ENCODE results near the gene SAMD8. TPM values are rescaled to one million over a fixed set of nuclear protein-coding genes. Genes with fewer than 3 reads are reported as not detected.
"Not testable (repeated sequence)": the region's sequence is repeated elsewhere in the genome, so short reads cannot be mapped to it uniquely, and the experiment has no call there.

SAMD8 gene
- total RNA-seq, 4 donors from 2014 or later: 18.5 to 36.0 (median 24.6) TPM

DNA sequence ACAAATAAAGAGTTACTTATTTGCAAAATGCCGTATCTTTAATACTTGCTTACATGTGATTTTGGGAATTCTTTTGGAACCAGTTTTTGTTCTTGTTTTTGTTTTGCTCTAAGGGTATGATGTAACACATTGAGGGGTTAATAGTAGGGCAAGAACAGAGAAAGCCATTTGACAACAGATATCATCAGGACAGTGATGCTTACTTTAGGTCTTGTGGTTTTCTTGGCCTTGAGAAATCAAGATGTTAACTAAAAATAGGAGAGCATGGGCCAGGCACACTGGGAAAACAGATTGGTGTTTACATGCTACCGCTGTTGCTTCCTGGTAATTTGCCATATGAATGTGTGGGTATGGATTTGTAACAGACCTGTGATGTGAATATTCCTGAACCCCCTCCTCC, 3.7 kb downstream of the SAMD8 start:
- Histone ChIP-seq H3K27me3 (no peaks in the 10 kb centered on the region), H3K9me3 (no peaks in the 10 kb centered on the region), H3K4me1 (peaks cover 5 to 85% (median 52%) of the 10 kb centered on the region in 3 donors), H3K36me3 (no peaks in the 10 kb centered on the region), H3K27ac (peak overlapping the region in 2 of 4 donors; percentile 24 to 31), H3K4me3 (peak overlapping the region in 1 of 4 donors; percentile 7)
- no peak for DNase-seq
- 57 to 88% methylated on average over 2 of the region's 2 CpGs for WGBS, 2 donors
- intact Hi-C loops (cut with DNase I): no loop called here
- TF ChIP-seq, protein P1, sequence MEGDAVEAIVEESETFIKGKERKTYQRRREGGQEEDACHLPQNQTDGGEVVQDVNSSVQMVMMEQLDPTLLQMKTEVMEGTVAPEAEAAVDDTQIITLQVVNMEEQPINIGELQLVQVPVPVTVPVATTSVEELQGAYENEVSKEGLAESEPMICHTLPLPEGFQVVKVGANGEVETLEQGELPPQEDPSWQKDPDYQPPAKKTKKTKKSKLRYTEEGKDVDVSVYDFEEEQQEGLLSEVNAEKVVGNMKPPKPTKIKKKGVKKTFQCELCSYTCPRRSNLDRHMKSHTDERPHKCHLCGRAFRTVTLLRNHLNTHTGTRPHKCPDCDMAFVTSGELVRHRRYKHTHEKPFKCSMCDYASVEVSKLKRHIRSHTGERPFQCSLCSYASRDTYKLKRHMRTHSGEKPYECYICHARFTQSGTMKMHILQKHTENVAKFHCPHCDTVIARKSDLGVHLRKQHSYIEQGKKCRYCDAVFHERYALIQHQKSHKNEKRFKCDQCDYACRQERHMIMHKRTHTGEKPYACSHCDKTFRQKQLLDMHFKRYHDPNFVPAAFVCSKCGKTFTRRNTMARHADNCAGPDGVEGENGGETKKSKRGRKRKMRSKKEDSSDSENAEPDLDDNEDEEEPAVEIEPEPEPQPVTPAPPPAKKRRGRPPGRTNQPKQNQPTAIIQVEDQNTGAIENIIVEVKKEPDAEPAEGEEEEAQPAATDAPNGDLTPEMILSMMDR (IDR thresholded peaks at IDR 0.05): no peak
- TF ChIP-seq POLR2A (IDR thresholded peaks at IDR 0.05): no peak

DNA sequence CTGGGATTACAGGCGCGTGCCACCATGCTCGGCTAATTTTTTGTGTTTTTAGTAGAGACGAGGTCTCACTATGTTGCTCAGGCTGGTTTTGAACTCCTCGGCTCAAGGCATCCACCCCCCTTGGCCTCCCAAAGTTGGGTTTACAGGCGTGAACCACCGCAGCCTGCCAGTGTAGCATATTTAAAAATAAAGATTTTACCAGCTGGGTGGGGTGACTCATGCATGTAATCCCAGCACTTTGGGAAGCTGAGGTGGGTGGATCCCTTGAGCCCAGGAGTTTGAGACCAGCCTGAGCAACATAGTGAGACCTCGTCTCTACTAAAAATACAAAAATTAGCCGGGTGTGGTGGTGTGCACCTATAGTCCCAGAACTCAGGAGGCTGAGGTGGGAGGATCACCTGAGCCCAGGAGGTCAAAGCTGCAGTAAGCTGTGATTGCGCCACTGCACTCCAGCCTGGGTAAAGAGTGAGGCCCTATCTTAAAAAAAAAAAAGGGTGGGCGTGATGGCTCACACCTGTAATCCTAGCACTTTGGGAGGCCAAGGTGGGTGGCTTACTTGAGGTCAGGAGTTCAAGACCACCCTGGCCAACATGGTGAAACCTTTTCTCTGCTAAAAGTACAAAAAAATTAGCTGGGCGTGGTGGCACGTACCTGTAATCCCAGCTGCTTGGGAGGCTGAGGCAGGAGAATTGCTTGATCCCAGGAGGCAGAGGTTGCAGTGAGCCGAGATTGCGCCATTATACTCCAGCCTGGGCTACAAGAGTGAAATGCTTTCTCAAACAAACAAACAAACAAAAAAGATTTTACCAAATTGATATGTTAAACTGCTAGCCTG, 5.7 kb downstream of the SAMD8 start:
- DNase-seq; H3K36me3 ChIP-seq; H3K4me3 ChIP-seq; intact Hi-C loops (cut with DNase I); H3K27me3 ChIP-seq; H3K9me3 ChIP-seq: not testable (repeated sequence)
- Histone ChIP-seq H3K27ac (peak overlapping the region in 1 of 4 donors; percentile 34), H3K4me1 (peaks cover 5 to 97% (median 58%) of the 10 kb centered on the region in 3 donors)
- WGBS, 2 donors: 81 to 90% methylated on average over 10 to 12 of the region's 15 CpGs

DNA sequence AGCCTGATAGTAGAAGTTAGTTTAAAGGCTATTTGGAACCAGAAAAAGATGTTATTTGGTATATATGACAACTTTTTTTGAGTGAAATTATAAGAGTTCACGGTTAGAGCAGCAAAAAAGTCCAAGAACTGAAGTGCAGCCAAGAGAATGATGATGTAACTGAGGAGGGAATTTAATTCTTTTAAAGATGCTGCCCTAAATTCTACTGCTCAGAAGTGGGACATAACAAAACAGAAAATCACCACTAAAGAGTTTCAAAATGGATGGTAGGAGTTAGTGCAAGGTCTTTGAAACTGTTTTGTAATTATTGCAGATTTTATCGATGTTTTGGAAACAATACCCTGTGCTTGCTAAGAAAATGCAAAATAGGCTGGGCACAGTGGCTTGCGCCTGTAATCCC, 6.5 kb downstream of the SAMD8 start:
- peak overlapping the region in 2 of 4 donors; percentile 8 to 62 for H3K27ac ChIP-seq
- WGBS, 2 donors: 56 to 59% methylated on average over 3 of the region's 3 CpGs
- no peaks in the 10 kb centered on the region for H3K9me3 ChIP-seq
- TF ChIP-seq, protein P1 (IDR thresholded peaks at IDR 0.05): no peak
- no peak for TF ChIP-seq POLR2A (IDR thresholded peaks at IDR 0.05)
- H3K27me3 ChIP-seq: no peaks in the 10 kb centered on the region
- H3K36me3 ChIP-seq: no peaks in the 10 kb centered on the region
- no peak for DNase-seq
- no peak overlapping the region for H3K4me3 ChIP-seq
- H3K4me1 ChIP-seq: peaks cover 1 to 100% (median 60%) of the 10 kb centered on the region in 3 donors
- intact Hi-C loops (cut with DNase I): no loop called here

DNA sequence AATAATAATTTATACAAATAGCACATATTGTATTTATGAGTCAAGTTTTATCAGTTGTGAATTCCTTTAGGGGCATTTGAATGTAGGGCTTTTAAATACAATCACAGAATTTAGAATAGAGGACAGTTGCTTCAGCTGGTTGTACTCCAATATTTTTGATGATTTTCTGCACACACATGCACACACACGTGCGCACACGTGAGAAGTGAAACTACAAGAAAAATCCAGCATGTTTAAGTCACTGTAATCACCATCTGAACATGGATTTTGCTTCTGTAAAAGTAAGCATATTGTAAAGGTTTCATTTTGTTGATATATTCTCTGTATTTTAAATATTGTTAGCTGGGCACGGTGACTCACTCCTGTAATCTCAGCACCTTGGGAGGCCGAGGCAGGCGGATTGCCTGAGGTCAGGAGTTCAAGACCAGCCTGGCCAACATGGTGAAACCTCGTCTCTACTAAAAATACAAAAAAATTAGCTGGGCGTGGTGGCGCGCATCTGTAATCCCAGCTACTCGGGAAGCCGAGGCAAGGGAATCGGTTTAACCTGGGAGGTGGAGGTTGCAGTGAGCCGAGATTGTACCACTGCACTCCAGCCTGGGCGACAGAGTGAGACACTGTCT, 8.1 kb downstream of the SAMD8 start:
- Histone ChIP-seq H3K27ac (peak overlapping the region in 1 of 4 donors; percentile 10), H3K4me1 (peaks cover 0 to 95% (median 50%) of the 10 kb centered on the region in 3 donors), H3K36me3 (peaks cover 0 to 15% (median 0%) of the 10 kb centered on the region in 3 donors)
- H3K4me3 ChIP-seq, H3K9me3 ChIP-seq, DNase-seq, H3K27me3 ChIP-seq: not testable (repeated sequence)
- WGBS, 2 donors: 76 to 90% methylated on average over 15 of the region's 15 CpGs
- intact Hi-C loops (cut with DNase I): loop anchor here (10.0 kb wide), 1 partner anchor 115 kb away; the partner anchor contains the start of gene COMTD1

- DNase-seq: no peak
- Histone ChIP-seq H3K9me3 (no peaks in the 10 kb centered on the region), H3K27ac (peak overlapping the region in 3 of 4 donors; percentile 9 to 42 (median 37)), H3K27me3 (no peaks in the 10 kb centered on the region), H3K4me1 (peaks cover 0 to 78% (median 41%) of the 10 kb centered on the region in 3 donors), H3K36me3 (peaks cover 4 to 26% (median 4%) of the 10 kb centered on the region in 3 donors), H3K4me3 (no peak overlapping the region)
- intact Hi-C loops (cut with DNase I): loop anchor here (10.0 kb wide), 1 partner anchor 113 kb away; the partner anchor contains the start of gene COMTD1
- WGBS, 2 donors: 14 to 19% methylated on average over 1 of the region's 1 CpG
- TF ChIP-seq POLR2A (IDR thresholded peaks at IDR 0.05): no peak
- TF ChIP-seq, protein P1 (IDR thresholded peaks at IDR 0.05): no peak
Observed at GRCh38 chr10:75121322-75121721, 9.9 kb downstream of the SAMD8 start.

GRCh38 chr10:75122505-75122904, 11.0 kb downstream of the SAMD8 start:
- H3K4me1 ChIP-seq: peaks cover 3 to 78% (median 41%) of the 10 kb centered on the region in 3 donors
- H3K9me3 ChIP-seq: no peaks in the 10 kb centered on the region
- TF ChIP-seq, protein P1 (IDR thresholded peaks at IDR 0.05): no peak
- no peak for TF ChIP-seq POLR2A (IDR thresholded peaks at IDR 0.05)
- peak overlapping the region in 2 of 4 donors; percentile 16 to 20 for H3K27ac ChIP-seq
- DNase-seq: no peak
- H3K36me3 ChIP-seq: peaks cover 4 to 26% (median 4%) of the 10 kb centered on the region in 3 donors
- 88 to 92% methylated on average over 4 of the region's 4 CpGs for WGBS, 2 donors
- intact Hi-C loops (cut with DNase I): loop anchor here (10.0 kb wide), 1 partner anchor 112 kb away; the partner anchor contains the start of gene COMTD1
- no peak overlapping the region for H3K4me3 ChIP-seq
- no peaks in the 10 kb centered on the region for H3K27me3 ChIP-seq
